Stimulated activated CD4-positive, alpha-beta T cell treated with anti-CD3 and anti-CD28 coated beads, Interleukin-4, amount 100 ng/mL, for 4 hours (primary cell): ENCODE results near the gene PTPN18.
"Not testable (repeated sequence)": the region's sequence is repeated elsewhere in the genome, so short reads cannot be mapped to it uniquely, and the experiment has no call there.

Source experiments
- DNase-seq, 2 experiments: peaks; one replicate each; pipeline ENCODE4 v3.0.0-alpha.2; 2020

Gene PTPN18

DNA sequence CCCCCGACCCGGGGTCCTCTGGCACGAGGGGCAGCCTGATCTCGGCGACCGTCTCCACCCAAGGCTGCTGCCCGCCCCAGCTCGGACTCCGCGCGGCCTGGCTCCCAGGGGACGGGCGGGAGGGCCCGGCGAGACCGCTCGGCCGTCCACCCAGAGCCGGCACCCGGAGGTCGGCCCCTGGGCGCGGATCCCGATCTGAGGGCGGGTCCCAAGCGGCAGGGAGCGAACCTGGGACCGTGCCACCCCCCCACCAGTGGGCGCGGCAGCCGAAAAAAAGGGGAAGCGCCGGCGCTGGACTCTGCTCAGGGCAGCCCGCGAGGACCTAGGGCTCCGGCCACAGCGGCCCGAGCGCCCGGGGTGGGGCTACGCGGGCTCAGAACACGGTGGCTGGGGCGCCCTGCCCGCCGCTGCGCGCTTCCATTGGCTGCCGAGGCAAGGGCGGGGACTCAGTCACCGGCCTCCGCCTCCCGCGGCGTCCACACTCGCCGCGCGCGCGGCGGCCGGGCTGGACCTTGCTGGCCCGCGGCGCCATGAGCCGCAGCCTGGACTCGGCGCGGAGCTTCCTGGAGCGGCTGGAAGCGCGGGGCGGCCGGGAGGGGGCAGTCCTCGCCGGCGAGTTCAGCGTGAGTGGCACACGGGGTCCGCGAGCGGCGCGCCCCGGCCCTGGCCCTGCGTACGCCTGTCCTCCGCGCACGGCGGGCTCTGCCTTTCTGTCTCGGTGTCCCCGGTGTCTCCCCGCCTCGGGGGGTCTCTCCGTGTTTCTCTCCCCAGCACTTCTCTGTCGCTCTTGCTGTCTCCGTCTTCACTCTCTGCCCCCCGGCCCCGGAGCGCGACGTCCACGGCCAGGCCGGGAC lies at the start of gene PTPN18:
PTPN18 (plus strand) TSS at position 479 of the 854 bp plus-strand sequence; CDS start at position 531, 52 bp downstream.
- DNase-seq = peak; percentile 52 to 70

- no peak for DNase-seq
These were observed 48.0 kb upstream of the PTPN18 start for GRCh38 chr2:130307850-130308249.

DNA sequence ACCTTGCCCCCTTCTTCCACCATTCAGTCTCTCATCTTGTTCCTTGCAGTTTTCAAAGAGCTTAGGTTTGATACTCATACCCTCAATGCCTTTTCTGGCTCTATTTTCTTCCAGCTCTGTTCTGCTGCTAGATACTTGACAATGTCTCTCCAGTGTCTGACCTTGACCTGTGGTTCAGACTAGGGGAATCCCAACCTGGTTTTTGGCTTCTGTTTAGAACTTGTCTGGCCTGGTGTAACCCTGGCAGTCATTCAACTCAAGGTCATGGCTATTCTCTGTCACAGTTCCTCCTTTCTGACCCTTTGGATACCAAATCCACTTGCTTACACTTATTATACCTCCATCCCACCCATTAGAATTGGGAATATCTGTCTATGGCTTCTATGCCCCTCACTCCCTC lies 45.0 kb upstream of the PTPN18 start:
- no peak for DNase-seq

- DNase-seq = no peak
These were observed 42.0 kb upstream of the PTPN18 start for GRCh38 chr2:130313812-130314334.

DNA sequence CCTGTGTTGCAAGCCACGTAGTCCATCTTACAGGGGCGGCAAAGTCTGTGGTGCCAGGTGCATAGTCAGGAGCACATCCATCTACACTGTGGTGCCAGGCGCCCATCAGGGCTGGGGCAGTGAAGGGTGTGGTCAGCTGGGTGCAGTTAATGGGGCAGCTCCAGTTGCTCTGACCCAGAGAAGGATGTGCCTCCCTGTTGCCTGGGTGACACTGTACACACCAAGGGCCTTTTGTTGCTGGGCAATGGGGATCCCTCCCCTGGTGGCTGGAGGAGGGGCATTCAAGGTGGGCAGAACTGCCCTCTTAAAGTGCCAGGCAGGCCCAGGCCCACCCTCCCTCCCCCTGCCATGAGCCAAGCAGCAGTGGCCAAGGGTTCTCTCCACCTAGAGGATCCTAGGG lies 41.5 kb upstream of the PTPN18 start:
- DNase-seq = no peak

DNA sequence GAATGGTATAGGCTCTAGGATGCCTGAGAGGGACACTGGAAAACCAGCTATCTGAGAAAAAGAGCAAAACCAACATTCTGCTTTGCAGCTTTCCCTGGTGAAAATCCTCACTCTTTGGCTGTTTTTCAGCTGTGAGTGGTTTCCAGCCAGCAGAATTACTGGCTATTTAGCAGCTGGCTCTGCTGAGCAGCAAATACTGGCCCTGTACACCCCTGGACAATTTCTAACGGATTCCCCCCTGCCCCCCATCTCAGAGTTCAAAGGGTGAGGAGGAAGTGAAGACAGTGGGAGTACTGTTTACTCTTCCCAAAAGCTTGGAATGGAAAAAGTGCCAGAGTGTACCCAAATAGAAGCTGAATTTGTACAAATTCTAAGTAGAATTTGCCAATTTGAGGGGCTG lies 39.3 kb upstream of the PTPN18 start:
- no peak for DNase-seq

DNA sequence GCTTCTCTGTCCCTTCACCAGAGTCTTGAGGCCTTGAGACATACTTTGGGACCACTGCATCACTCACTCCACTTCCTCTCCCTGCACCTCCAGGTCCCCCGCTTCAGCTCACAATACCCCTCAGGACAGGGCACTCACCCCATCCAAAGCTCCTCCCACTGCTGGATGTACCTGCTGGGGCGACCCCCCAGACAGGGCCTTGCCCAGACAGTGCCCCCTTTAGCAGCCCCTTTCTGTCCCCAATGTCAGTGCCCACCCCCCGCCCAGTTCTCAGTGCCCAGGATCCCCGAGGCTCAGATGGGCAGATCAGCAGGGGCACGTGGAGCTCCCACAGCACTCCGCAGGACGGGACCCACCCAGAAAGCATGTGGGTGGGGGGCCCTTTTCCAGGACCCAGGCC lies 37.0 kb upstream of the PTPN18 start:
- no peak for DNase-seq

- no peak for DNase-seq
These were observed 36.3 kb upstream of the PTPN18 start for GRCh38 chr2:130319536-130319935.

DNA sequence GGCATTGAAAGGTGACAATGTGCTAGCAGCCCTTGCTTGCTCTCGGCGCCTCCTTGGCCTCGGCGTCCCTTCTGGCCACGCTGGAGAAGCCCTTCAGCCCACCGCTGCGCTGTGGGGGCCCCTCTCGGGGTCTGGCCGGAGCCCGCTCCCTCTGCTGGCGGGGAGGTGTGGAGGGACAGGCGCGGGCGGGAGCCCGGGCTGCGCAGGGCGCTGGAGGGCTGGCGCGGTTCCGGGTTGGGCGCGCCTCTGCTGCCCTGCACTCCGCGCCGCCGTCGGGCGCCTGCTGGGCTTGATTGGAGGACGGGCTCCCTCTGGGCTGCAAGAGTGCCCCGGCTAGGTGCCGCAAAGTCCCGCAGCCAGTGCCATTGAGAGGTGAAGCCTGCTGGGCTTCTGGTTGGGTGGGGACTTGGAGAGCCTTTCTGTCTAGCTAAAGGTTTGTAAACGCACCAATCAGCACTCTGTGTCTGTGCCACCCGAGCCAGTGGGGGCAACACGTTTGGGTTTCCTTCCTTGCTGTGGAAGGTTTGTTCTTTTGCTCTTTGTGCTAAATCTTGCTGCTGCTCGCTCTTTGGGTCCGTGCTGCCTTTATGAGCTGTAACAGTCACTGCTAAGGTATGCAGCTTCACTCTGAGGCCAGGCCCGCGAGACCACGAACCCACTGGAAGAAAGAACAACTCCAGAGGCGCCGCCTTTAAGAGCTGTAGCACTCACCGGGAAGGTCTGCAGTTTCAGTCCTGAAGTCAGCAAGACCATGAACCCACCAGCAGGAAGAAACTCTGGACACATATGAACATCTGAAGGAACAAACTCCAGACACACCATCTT lies 27.9 kb upstream of the PTPN18 start:
- no peak for DNase-seq

DNA sequence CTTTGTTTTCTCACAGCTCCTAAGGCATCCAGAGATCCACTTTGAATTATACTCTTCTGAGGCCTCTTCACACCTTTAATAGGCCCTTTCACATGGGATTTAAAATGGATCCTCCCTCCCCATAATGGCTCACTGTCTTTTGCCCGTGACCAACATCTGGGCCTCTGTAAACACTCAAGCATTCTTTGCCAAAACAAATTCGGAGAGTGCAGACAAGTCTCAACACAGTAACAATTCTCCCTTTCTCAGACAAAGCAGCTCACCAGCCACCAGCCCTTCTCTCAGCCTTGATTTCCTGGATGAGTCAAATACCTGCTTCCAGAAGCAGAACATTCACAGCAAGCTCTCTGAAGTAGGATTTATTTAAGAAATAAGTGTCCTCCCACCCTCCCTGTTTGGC lies 27.1 kb upstream of the PTPN18 start:
- DNase-seq = no peak

DNA sequence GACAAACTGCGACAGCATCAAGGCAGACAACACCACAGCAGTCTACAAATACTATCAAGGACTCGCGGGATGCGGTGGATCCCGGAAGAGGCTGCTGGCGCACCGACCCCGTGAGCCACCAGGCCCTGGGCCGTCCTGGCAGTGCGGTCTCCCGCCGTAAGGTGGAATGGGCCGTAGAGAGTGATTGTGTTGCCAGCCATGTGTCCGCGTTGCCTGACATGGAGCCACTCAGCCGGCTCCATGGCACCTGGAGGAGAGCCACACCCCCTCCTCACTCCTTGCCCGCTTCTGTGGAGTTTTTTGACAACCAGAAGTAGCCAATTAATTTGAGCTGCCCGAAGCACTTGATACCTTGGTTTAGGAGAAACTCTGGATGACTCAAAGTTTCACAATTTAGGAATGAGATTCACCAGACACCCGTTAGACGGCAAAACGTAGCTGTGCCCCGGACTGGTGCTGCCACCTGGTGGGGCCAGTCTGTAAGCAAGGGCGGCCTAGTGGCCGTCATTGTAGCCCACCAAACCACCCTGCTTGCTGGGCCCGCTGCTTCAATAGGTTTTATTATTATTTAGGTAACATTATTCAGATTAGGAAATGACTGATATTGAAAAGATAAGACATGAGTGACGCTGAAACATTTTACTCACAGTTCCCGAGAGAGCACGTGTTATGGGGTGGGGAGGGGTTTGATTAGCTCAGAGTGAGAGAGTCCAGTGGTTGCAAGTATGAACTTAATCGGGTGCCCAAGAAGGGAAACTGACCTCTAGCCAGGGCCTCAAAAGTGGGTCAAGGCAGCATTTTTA lies 23.4 kb upstream of the PTPN18 start:
- DNase-seq = peak; percentile 57 to 65

DNA sequence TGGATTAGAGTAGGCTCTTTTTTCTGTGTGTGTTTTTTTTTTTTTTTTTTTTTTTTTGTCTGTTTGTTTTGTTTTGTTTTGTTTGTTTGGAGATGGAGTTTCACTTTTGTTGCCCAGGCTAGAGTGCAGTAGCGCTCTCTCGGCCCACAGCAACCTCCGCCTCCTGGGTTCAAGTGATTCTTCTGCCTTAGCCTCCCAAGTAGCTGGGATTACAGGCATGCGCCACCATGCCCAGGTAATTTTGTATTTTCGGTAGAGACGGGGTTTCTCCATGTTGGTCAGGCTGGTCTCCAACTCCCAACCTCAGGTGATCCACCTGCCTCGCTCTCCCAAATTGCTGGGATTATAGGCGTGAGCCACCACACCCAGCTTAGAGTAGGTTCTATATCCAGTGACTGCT lies 22.6 kb upstream of the PTPN18 start:
- DNase-seq = not testable (repeated sequence)

DNA sequence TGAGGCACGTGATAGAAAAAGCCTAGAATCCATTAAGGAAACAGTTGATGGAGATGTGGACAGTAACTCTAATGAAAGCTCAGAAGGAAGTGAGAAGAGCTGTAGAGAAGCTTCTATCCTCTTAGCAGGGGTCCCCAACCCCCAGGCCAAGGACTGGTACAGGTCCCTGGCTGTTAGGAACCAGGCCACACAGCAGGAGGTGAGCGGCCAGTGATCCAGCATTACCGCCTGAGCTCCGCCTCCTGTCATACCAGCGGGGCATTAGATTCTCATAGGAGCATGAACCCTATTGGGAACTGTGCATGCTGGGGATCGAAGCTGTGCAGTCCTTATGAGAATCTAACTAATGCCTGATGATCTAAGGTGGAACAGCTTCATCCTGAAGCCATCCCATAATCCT lies 21.8 kb upstream of the PTPN18 start:
- no peak for DNase-seq

DNA sequence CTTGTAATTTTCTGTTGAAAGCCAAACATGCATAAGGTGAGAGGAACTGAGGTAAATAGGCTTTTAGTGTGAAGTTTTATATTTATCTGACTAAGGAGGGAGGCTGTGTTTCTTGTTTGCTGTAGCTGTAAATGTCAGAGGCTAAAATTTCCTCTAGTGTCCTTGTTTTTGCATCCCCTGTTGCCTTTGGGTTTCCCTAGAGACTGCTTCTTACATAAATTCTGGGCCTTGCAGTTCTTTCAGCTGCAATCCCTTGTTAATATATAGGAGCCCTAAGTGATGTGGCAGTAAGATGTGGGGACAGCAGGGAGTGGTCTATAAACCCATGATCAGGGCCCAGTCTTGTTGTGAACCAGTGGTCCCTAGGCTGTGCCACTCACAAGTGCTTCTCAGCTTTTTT lies 20.6 kb upstream of the PTPN18 start:
- no peak for DNase-seq

GRCh38 chr2:130336150-130336876 lies 19.5 kb upstream of the PTPN18 start:
- no peak for DNase-seq

GRCh38 chr2:130336877-130337734 lies 18.8 kb upstream of the PTPN18 start:
- DNase-seq = peak; percentile 44 to 60

DNA sequence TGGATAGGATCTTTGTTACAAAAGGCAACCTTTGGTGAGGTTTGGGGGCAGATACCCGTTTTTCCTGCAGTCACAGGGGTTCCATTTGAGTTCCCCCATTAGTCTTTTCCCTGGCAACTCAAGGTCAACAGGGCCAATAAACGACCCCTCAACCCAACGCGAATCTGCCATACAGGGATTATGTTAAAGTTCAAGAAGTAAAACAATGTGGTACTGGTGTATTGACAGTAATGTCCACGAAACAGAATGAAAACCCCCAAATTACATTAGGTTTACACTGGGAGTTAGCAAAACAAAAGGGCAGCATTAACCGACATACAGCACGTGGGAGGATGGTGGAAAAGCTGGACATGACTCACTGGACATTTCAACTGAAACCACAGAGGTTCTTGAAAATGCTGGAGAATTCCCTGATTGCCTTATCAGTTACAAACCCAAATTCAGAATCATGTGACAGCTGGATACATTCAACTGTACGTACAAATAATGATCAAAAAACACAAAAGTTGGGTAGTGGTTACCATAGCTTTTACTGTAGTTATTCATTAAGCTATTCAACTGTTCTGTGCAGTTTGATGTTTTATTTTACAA lies 18.0 kb upstream of the PTPN18 start:
- DNase-seq = no peak

DNA sequence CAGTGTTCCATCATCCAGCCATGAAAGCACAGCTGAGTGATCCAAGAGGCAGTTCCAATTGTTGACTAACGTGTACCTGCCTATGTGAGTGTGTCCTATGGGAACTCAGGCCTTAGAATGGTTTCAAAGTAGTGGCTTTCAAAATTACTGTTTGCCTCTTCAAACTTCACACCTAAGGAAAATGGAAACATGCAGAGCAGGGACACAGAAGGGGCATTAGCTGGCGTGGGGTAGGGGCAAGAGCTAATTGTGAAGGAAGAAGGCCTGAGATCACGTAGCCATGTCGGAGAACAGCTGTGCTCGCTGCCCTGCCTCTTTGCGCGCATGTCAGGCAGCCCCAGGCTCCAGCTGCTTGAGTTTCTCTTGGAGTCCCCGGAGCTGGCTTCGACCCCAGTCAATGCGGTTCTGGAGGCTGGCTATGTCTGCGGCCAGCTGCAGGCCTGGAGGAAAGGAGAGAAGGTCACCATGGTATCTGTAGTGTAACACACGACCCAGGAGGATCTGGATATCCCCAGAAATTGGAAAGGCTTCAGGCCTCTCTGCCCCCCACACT lies 17.0 kb upstream of the PTPN18 start:
- DNase-seq = no peak

DNA sequence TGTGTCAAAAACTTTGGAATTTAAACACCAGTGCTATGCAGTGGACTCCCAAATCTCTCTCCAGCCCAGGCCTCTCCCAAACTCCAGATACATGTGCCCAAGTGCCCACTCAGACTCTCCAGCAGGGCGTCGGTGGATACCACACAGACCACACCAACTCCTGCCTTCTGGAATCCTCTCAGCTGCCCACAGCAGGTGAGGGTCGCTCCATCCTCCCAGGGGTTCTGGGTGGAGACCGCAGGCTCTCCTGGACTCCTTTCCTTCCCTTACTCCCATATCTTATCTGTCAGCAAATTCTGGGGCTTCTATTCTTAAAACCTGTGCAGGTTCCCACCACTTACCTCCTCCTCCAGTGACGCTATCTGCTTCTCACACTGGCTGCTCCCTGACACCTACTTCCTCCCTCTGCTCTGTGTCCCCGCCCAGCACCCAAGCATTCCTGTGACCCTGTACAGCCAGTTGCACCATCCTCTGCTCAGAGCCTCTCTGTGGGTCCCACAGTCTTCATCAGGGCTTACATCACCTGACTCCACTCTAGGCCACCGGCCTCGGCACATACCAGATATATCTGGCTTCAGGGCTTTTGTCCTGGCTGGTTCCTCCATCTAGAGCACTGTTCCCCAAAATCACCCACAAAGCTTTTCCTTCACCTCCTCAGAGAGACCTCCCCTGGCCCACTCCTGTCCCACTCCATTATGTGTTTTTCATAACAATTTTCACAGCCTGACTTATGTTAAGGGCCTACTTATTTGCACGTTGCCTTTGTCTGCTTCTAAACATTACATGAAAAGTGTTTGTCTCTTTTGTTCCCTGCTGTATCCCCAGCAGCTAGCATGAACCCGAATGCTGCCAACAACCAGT lies 15.7 kb upstream of the PTPN18 start:
- DNase-seq = no peak
